AG04450 (cell line): ENCODE results near the gene EDC3. TPM values are rescaled to one million over a fixed set of nuclear protein-coding genes. Genes with fewer than 3 reads are reported as not detected.

Experiments used
- CTCF ChIA-PET: fragments of 300-600, 350-600 bp; formaldehyde crosslinking; extraction: SDS; loops from one replicate; lab custom pipeline; 2022; ENCODE audit warnings: antibody characterized with exemption, inconsistent platforms; lab: Charles Lee
- POLR2A ChIA-PET: fragments of 350-600 bp; formaldehyde crosslinking; extraction: SDS; loops from one replicate; lab custom pipeline; 2021; ENCODE audit warnings: antibody characterized with exemption, inconsistent platforms; lab: Yijun Ruan, JAX
- DNase-seq: peaks from one replicate; pipeline ENCODE4 v3.0.0-alpha.2; 2011; ENCODE audit warnings: low read depth, low spot score
- H3K27ac ChIP-seq: one replicate; pipeline ENCODE4 v1.5.1; 2012; ENCODE audit warnings: low read depth, low read length, control low read depth
- H3K27me3 ChIP-seq: one replicate; pipeline ENCODE4 v1.6.0; 2012; ENCODE audit warnings: low read length; ENCODE audit not compliant: control insufficient read depth, insufficient read depth
- H3K4me3 ChIP-seq: 2 replicates; pipeline ENCODE4 v1.5.1; 2011; ENCODE audit warnings: mild to moderate bottlenecking, low read depth, low read length, control low read depth
- H3K9me3 ChIP-seq: 2 replicates; pipeline ENCODE4 v1.5.1; 2012; ENCODE audit warnings: low read length; ENCODE audit not compliant: control insufficient read depth, insufficient read depth
- polyA plus RNA-seq: library from polyadenylated mRNA; depleted of rRNA; stranded (reverse); fragments of >200 nt; gene quantifications from 2 replicates; pipeline ENCODE4 v1.2.3, GENCODE V29; 2011
- TF ChIP-seq, protein P1 (sequence below): IDR thresholded peaks from 2 replicates; pipeline ENCODE4 v1.5.1; 2011; ENCODE audit warnings: low read depth, low read length, control low read depth, inconsistent platforms

Gene EDC3
- polyA plus RNA-seq, 1 experiment: 37.1 TPM

DNA sequence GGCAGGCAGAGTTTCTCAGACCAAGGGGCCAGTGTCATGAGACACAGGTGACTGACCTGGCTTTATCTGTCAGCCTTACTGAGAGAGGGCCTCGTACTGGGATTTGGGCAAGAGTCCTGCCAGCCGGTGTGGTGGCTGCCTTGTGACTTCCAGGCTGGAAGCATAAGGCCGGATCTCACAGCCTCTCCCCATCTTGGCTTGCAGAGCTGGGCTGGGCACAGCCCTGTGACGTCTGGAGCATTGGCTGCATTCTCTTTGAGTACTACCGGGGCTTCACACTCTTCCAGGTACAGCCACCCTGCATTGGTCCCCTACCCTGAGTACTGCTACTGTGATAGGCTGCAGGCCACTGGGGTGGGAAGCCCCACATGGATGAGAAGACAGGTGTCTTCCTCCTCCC is 68.1 kb downstream of the EDC3 start:
- Histone ChIP-seq H3K27me3 (no peaks in the 10 kb centered on the region), H3K27ac (no peak overlapping the region), H3K9me3 (no peaks in the 10 kb centered on the region), H3K4me3 (no peak overlapping the region)
- CTCF ChIA-PET: interaction anchor here (0.8 to 1.4 kb wide), 2 partner anchors 141 to 142 kb away, joined by 3 read pairs; no protein-coding TSS in a partner anchor
- TF ChIP-seq, protein P1, sequence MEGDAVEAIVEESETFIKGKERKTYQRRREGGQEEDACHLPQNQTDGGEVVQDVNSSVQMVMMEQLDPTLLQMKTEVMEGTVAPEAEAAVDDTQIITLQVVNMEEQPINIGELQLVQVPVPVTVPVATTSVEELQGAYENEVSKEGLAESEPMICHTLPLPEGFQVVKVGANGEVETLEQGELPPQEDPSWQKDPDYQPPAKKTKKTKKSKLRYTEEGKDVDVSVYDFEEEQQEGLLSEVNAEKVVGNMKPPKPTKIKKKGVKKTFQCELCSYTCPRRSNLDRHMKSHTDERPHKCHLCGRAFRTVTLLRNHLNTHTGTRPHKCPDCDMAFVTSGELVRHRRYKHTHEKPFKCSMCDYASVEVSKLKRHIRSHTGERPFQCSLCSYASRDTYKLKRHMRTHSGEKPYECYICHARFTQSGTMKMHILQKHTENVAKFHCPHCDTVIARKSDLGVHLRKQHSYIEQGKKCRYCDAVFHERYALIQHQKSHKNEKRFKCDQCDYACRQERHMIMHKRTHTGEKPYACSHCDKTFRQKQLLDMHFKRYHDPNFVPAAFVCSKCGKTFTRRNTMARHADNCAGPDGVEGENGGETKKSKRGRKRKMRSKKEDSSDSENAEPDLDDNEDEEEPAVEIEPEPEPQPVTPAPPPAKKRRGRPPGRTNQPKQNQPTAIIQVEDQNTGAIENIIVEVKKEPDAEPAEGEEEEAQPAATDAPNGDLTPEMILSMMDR: no peak
- no peak for DNase-seq
- POLR2A ChIA-PET: interaction anchor here (1.4 kb wide), 1 partner anchor 12 kb away, joined by 6 read pairs; the partner anchor contains the start of gene CLK3

DNA sequence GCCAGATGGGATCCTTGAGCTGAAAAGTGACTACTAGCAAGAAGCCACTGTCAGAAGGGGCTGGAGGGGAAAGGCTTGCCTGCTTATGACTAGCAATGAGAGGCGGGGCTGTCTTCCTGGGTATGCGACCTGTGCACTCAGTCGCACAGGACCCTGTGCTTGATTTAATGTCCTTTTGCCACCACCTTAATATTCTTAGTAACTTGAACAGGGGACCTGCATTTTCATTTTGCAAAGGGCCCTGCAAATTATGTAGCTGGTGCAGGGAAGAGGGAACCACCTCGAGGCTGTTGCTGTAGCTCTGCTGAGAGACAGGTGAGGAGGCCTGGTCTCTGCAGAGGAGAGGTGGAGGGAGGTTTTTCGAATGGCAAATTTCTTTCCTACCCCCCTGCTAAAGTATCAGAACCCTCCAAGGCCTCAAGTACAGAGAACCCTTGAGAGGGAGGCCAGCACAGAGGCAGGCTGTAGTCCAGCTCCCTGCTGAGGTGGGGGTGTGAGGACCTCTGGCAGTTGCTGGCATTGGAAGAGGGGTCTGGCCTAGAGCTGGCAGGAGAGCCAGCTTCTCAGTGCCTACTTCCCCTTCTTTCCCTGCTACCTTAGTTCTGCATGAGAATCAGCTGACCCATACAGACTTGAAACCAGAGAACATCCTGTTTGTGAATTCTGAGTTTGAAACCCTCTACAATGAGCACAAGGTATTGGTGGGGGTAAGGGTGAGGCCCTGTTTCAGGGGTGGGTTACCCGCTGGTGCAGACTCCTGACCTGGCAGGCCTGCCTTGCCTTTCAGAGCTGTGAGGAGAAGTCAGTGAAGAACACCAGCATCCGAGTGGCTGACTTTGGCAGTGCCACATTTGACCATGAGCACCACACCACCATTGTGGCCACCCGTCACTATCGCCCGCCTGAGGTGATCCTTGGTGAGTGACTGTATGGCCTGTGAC is 68.8 kb downstream of the EDC3 start:
- CTCF ChIA-PET: interaction anchor here (0.9 kb wide), 1 partner anchor 8 kb away, joined by 6 read pairs; no protein-coding TSS in a partner anchor
- H3K4me3 ChIP-seq: no peak overlapping the region
- DNase-seq: no peak
- no peak overlapping the region for H3K27ac ChIP-seq
- H3K9me3 ChIP-seq: no peaks in the 10 kb centered on the region
- TF ChIP-seq, protein P1: no peak
- POLR2A ChIA-PET: interaction anchor here (1.4 kb wide), 1 partner anchor 11 kb away, joined by 6 read pairs; the partner anchor contains the start of gene CLK3
- no peaks in the 10 kb centered on the region for H3K27me3 ChIP-seq

DNA sequence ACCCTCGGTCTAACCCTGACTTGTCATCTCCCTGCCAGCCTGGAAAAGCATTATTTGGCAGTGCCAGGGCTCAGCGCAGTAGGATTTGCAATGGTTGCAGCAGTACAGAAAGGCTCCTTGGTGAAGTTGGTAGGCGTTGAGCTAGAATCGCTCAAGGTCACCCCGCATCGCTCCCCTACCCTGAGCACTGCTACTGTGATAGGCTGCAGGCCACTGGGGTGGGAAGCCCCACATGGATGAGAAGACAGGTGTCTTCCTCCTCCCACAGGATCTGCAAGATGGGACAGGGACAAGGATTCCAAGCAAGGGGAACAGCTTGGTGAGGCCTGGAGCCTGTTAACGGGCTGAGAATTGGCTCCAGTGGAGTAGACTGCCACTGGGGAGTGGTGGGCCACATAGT is 69.5 kb downstream of the EDC3 start:
- H3K27ac ChIP-seq: no peak overlapping the region
- ChIA-PET POLR2A (interaction anchor here (1.5 kb wide), 1 partner anchor 11 kb away, joined by 3 read pairs; the partner anchor contains the start of gene CLK3), CTCF (interaction anchor here (0.9 kb wide), 1 partner anchor 9 kb away, joined by 6 read pairs; no protein-coding TSS in a partner anchor)
- TF ChIP-seq, protein P1: no peak
- DNase-seq: no peak
- H3K9me3 ChIP-seq: no peaks in the 10 kb centered on the region
- H3K27me3 ChIP-seq: no peaks in the 10 kb centered on the region
- no peak overlapping the region for H3K4me3 ChIP-seq

DNA sequence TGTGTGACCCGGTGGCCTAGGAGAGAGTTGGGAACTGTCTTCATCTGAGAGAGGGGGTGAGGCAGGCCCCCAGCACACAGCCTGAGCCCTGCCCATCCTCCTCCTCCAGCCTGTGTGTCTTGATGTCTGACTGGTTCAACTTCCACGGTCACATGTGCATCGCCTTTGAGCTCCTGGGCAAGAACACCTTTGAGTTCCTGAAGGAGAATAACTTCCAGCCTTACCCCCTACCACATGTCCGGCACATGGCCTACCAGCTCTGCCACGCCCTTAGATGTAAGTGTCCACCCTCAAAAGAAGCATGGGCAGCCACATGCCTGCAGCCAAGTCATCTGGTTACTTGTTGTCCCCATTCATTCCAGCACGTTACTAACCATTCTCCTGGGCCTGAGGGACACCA is 70.1 kb downstream of the EDC3 start:
- Histone ChIP-seq H3K4me3 (no peak overlapping the region), H3K9me3 (no peaks in the 10 kb centered on the region), H3K27me3 (no peaks in the 10 kb centered on the region), H3K27ac (no peak overlapping the region)
- no peak for DNase-seq
- POLR2A ChIA-PET: interaction anchor here (1.5 kb wide), 1 partner anchor 10 kb away, joined by 3 read pairs; the partner anchor contains the start of gene CLK3
- CTCF ChIA-PET: interaction anchor here (1.2 to 2.8 kb wide), 2 partner anchors 9 to 143 kb away, joined by 5 to 17 read pairs; no protein-coding TSS in a partner anchor
- TF ChIP-seq, protein P1: no peak
